ENCODE results near the gene SLC66A2.

DNA sequence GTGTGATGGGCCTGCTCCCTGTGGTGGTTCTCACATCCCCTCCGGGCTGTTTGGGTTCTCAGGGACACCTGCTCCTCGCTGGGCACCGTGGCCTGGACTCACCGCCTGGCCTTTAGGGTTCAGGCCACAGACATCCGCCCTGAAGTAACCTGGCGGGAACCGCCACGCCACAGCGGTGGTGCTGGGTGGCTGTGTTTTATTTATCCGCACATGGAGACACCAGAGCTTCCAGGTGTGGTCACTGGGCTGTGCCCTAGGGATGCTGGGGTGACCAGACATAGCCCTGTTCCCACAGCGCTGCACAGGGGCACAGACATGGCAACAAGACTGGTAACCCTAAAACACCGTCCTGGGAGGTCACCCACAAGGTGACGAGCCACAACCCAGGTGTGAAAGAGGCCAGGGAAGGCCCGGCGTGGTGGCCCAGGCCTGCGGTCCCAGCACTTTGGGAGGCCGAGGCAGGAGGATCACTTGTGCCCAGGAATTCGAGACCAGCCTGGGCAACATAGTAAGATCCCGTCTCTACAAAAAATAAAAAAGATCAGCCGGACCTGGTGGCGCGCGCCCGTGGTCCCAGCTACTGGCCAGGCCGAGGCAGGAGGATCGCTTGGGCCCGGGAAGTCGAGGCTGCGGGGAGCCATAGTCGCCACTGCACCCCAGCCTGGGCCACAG lies 12.3 kb upstream of the SLC66A2 start:
- TF ChIP-seq, protein P1, sequence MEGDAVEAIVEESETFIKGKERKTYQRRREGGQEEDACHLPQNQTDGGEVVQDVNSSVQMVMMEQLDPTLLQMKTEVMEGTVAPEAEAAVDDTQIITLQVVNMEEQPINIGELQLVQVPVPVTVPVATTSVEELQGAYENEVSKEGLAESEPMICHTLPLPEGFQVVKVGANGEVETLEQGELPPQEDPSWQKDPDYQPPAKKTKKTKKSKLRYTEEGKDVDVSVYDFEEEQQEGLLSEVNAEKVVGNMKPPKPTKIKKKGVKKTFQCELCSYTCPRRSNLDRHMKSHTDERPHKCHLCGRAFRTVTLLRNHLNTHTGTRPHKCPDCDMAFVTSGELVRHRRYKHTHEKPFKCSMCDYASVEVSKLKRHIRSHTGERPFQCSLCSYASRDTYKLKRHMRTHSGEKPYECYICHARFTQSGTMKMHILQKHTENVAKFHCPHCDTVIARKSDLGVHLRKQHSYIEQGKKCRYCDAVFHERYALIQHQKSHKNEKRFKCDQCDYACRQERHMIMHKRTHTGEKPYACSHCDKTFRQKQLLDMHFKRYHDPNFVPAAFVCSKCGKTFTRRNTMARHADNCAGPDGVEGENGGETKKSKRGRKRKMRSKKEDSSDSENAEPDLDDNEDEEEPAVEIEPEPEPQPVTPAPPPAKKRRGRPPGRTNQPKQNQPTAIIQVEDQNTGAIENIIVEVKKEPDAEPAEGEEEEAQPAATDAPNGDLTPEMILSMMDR (IDR thresholded peaks at IDR 0.05; ENCODE audit: insufficient read depth, low read length): no peak
- TF ChIP-seq SPI1 (IDR thresholded peaks at IDR 0.05; ENCODE audit: borderline replicate concordance, low read depth): no peak
